RCC 7860 (cell line): ENCODE measurements around the gene TXNRD2.
A peak's percentile ranks its signal among the peaks of the same experiment; 100 is the strongest.
"Not testable (repeated sequence)": the region's sequence is repeated elsewhere in the genome, so short reads cannot be mapped to it uniquely, and the experiment has no call there.

Experiments
- DNase-seq: peaks from one replicate; pipeline ENCODE4 v3.0.0-alpha.2; 2015; ENCODE audit warnings: low spot score
- FAIRE-seq: peaks from 2 replicates; lab custom pipeline; 2012; peaks lifted over from hg19 to GRCh38; lab: Jason Lieb, UNC

Gene TXNRD2

DNA sequence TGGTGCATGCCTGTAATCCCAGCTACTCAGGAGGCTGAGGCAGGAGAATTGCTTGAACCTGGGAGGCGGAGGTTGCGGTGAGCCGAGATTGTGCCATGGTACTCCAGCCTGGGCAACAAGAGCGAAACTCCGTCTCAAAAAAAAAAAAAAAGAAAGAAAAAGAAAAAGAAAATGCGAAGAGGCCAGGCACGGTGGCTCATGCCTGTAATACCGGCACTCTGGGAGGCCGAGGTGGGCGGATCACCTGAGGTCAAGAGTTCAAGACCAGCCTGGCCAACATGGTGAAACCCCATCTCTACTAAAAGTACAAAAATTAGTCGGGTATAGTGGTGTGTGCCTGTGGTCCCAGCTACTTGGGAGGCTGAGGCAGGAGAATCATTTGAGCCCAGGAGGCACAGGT lies 15.6 kb downstream of the TXNRD2 start:
- FAIRE-seq, DNase-seq: not testable (repeated sequence)

DNA sequence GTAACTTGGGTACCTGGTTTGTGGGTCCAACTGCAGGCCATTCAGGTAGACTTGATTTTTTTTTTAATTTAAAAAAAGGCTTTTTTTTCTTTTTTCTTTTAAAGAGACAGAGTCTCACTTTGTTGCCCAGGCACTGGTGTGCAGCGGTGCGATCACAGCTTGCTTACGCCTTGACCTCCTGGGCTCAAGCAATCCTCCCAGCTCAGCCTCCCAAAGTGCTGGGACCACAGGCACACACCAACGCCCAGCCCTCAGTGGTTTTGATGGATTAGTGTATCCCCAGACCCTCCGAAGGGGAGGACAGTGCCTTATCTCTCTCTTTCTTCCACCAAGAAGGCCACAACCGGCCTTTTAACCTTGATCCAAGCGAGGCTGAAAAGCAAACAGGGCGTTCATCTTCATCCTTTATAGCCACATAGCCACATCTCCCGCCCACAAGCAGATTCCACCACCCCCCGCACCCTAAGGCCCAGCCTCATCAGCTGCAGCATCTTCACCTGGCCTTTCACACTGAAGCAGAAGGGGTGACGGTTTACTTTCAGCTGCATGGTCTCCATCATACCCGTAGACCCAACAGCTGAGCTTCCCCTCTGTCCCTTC lies 17.6 kb downstream of the TXNRD2 start:
- FAIRE-seq = no peak

GRCh38 chr22:19921544-19922081 lies 20.0 kb downstream of the TXNRD2 start:
- FAIRE-seq (no peak), DNase-seq (no peak)

More for the DNA sequence above, 17.6 kb downstream of the TXNRD2 start:
- no peak for DNase-seq

DNA sequence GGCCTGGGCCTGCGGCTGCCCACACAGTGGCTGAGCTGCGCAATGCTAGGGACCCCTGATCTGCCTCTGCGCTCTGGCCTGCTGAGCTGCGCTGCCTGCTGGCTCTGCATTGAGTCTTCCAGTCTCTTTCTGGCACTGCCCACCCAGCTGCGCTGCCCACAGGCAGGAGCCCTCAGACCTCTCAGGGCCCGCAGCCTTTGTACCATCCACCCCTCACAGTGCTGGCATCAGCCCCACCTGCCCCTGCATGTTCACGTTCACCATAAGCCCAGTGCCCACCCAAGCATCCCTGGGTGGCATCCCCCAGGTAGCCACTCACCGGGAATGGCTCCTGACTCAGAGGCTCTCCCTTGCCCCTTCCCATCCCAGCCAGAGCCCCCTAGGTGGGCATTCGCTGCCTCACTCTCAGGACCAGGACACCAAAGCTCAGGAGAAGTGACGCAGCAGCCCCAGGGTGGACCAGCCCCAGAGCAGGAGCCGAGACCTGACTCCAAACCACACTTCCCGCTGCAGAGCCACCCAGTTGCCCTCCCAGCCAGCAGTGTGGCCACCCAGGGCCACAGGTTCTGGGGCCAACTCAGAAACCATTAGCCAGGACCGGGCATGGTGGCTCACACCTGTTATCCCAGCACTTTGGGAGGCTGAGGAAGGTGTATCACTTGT lies 21.8 kb downstream of the TXNRD2 start:
- FAIRE-seq = no peak
- DNase-seq = no peak

DNA sequence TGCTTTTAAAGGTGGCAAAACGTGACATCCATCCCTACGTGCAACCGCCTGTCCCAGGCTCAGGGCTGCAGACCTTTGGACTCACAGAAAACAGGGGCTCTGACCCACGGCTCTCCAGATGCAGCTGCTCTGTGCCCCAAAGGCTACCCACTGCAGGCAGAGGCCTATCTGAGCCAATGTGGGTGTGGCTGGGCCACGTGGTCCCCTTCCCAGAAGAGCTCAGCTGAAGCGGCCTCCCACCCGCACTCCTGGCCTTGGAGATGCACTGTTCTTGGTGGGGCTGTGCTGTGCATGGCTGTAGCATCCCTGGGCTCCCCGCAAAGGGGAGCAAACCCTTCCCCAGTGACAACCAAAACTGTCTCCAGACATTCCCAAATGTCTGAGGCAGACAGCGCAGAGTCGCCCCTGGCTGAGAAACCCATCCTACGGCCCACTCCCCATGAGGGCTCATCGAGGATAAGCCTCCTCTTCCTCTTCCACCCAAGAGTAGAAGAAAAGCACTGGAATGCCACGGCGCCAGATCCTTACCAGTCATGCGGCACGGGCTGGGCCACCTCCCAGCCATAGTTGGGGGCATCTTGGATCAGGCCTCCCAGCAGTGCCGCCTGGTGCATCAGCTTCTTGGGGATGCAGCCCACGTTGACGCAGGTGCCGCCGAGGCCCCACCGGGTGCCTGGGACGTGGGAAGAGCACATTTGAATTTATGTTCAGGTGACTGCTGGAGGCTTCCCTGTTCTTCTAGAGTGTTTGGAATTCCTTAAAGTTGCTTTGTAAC lies 23.1 kb downstream of the TXNRD2 start:
- FAIRE-seq = no peak

DNA sequence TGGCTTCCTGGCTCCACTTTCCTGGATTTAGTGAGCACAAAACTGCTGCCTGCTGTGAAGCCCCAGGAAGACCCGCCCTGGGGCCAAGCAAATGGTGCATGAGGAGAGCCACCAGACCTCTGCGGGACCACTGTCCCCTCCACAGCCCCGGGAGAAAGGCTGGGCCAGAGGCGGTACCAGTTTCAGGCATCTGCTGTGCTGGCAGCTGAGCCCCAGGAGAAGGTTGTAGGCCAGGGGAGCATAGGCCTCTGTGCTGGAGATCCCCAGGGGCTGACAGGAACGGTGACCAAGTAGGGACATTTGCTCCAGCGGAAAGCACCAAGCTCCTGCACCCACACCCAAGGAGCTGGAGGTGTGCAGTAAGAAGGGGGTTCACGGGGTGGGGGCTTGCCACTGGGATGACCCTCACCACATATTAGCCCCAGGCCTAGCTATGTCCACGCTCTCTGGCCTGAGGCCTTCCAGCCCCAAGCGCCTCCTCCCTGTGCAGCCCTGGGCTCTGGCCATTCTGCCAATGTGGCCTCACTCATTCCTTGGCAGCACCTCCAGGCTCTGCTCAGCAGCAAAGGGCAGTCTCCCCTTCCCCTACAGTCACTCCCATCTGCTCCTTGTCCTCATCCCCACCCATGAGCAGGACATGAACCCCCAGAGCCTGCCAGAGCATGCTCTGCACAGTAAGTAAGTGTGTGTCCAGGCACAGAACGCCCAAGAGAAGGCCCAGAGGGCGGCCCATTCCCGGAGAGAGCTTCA lies 24.1 kb downstream of the TXNRD2 start:
- FAIRE-seq = no peak
- DNase-seq = no peak

More for the DNA sequence above, 23.1 kb downstream of the TXNRD2 start:
- no peak for DNase-seq

- DNase-seq (no peak), FAIRE-seq (no peak)
Measured at GRCh38 chr22:19916941-19917340, 24.7 kb downstream of the TXNRD2 start.

- FAIRE-seq = no peak
- DNase-seq = no peak
Measured at GRCh38 chr22:19916006-19916405, 25.6 kb downstream of the TXNRD2 start.

DNA sequence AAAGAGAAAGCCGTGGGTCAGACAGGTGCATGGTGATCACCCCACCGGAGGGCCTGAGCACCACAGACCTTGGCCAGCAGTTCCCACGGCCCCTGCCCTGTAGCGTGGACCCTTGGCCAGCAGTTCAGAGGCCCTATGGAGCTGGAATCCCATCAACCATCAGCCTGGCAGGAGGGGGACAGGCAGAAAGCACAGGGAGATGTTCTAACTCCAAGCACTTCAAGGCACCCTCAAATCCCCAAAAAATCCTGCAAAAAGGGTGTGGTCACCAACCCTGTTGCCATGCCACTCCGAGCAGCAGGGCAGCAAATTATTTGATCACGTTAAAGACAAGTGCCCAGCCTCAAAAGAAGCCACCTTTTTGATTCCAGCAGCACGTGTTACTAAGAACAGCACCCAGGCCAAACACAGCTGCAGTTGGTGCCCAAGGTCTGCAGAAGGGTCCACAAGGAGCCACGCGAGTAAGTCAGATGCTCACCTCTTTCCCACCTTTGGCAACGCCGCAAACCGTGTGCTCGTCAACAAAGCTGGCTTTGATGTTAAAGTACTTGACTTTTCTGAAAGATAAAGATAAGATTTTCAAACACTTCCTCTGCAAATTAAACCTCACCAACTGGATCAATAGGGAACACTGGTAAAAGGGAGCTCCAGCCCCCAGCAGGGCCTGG lies 26.2 kb downstream of the TXNRD2 start:
- DNase-seq = no peak
- FAIRE-seq = no peak

- DNase-seq = no peak
- no peak for FAIRE-seq
Measured at GRCh38 chr22:19914201-19914943, 27.2 kb downstream of the TXNRD2 start.

GRCh38 chr22:19913337-19913936 lies 28.2 kb downstream of the TXNRD2 start:
- FAIRE-seq (no peak), DNase-seq (no peak)

DNA sequence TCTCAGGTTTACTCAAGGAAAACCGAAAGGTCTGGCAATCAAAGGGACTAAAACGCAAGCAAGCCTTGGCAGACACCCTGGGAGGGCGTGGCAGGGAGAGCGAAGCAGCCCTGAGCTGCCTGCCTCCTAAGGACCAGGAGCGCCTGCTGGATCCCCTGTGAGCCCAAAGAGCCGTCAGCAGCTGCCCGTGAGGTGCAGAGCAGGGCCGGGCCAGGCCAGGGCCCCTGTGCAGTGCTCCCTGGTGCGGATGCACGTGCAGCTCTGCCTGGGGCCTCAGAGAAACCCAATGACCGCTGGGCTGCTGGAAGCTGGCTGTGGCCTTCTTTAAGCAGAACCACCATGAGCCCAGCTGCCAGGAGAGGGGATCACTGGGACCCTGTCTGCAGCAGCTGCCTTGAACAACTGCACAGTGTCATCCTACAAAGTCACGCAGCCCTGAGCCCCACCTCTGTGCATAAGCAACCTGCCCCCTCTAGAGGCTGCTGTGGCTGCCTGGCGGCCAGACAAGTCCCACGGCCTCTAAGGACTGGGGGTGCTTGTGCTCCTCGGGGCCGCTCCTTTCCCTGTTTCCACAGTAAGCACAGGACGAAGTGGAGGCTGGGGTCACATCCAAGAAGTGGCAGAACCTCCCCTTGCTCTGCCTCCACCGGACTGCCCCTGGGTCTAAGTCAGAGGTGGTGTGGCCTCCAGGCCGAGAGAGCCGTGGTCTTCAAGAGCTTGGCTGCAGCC lies 29.2 kb downstream of the TXNRD2 start:
- DNase-seq = no peak
- no peak for FAIRE-seq

DNA sequence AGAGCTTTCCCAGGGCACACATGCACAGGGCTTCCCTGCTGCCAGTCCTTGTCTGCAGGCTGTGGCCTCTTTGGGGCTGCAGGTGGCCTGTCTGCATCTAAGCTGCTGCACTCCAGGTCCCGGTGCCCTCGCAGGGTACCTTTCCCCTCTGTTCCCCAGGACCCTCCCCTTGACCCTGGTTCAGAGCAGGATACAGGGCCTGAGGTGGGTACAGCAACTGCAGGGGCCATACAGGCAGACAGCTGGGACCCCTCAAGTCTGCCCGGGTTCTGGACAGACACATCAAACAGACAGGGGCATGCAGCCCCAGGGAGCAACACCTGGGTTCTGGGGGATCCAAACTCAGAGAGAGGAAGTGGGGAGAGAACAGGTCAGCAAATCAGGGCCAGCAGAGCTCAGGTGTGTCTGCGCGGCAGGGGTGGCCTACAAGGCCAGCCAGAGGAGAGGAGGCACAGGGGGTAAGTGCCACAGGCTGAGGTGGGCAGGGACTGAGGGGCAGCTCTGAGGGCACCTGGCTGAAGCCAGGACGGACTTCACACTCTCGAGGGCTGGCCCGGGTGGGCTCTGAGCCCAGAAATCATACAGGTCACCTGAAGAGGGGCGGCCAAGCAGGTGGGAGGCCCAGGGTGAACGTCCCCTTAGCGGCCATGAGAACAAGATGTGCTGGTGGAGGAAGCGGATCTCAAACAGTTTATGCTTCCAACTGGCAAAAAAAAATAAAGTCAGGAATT lies 29.9 kb downstream of the TXNRD2 start:
- DNase-seq (no peak), FAIRE-seq (no peak)

GRCh38 chr22:19910180-19910744 lies 31.4 kb downstream of the TXNRD2 start:
- FAIRE-seq = no peak
- DNase-seq = no peak

DNA sequence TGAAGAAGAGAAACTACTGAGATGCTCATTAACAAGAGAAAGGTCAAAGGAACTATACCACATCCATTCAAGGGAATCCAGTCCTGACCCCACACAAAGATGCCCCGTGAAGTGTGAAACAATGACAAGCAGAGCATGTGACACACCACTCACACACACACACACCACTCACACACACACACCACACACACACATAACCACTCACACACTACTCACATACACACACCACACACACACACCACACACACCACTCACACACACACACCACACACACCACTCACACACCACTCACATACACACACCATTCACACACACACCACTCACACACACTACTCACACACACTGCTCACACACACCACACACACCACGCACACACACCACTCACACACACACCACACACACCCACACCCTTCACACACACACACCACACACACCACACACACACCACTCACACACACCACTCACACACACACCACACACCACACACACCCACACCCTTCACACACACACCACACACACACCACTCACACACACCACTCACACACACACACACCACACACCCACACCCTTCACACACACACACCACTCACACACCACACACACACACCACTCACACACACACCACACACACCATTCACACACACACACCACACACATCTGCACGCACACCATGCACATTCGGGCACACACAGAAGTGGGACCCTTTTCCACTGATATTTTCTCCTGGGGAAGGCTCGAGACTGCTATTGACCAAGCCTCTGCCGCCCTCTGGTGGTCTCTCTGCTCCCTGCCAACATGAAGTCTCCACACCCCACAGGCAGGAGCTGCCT lies 32.1 kb downstream of the TXNRD2 start:
- DNase-seq (peak; percentile 56), FAIRE-seq (no peak)

DNA sequence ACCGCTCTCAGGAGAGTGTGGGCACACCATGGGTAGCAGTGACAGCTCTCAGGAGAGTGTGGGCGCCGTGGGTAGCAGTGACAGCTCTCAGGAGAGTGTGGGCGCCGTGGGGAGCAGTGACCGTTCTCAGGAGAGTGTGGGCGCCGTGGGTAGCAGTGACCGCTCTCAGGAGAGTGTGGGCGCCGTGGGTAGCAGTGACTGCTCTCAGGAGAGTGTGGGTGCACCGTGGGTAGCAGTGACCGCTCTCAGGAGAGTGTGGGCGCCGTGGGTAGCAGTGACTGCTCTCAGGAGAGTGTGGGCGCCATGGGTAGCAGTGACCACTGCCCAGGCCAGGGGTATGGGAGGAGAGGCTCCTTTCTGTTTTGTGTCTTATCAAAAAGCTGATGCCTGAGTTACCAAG lies 33.7 kb downstream of the TXNRD2 start:
- DNase-seq, FAIRE-seq: not testable (repeated sequence)

DNA sequence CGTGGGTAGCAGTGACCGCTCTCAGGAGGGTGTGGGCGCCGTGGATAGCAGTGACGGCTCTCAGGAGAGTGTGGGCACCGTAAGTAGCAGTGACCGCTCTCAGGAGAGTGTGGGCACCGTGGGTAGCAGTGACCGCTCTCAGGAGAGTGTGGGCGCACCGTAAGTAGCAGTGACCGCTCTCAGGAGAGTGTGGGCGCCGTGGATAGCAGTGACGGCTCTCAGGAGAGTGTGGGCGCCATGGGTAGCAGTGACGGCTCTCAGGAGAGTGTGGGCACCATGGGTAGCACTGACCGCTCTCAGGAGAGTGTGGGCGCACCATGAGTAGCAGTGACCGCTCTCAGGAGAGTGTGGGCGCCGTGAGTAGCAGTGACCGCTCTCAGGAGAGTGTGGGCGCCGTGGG lies 34.8 kb downstream of the TXNRD2 start:
- not testable (repeated sequence) for FAIRE-seq, DNase-seq
